H4 (cell line): Measurements from ENCODE around the gene CD160. TPM values are rescaled to one million over a fixed set of nuclear protein-coding genes. Genes with fewer than 3 reads are reported as not detected.
"Not testable (repeated sequence)": the region's sequence is repeated elsewhere in the genome, so short reads cannot be mapped to it uniquely, and the experiment has no call there.

Experiments
- DNase-seq: peaks from one replicate; pipeline ENCODE4 v3.0.0-alpha.2; 2015; ENCODE audit warnings: low spot score
- total RNA-seq: library from RNA; depleted of rRNA; stranded (reverse); fragments of >200 nt; shearing (Covaris generic); gene quantifications from 2 replicates; pipeline ENCODE4 v1.2.3, GENCODE V29; 2014

Gene CD160
- total RNA-seq, 1 experiment from 2014 or later: not detected

DNA sequence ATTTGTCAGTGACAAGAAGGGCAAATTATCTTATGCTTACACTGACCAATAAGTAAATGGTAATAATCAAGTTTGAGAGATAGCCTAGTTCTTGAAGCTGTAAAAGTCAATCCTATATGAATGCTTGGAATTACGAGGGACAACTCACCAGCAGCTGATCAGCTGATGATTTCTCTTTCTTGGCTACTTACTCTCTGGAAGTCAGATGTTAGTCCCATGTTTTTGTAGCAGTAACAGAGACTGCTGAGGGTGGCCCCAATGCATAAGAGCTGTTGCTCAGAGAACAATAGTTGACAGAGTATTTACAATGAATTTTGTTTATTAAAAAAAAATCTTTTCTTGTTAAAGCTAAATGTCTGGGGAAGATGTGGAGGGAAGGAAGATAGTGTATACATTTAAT is 39.3 kb downstream of the CD160 start:
- no peak for DNase-seq

DNA sequence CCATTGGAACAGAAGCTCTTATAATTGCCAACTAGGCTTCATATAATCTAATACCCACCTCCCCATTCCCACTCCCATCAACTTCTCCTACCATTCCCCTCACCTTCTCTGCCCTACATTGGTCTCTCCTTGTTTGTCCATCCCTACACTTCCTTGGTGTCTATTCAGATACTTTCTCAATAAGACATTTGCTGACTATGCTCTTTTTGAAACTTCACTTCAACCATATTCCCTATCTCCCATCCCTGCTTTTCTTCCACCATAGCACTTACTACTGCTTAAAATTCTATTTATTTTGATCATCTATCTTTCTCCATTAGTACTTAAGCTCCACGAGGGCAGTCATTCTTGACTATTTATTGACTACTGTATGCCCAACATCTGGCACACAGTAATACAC is 40.4 kb downstream of the CD160 start:
- DNase-seq: no peak

DNA sequence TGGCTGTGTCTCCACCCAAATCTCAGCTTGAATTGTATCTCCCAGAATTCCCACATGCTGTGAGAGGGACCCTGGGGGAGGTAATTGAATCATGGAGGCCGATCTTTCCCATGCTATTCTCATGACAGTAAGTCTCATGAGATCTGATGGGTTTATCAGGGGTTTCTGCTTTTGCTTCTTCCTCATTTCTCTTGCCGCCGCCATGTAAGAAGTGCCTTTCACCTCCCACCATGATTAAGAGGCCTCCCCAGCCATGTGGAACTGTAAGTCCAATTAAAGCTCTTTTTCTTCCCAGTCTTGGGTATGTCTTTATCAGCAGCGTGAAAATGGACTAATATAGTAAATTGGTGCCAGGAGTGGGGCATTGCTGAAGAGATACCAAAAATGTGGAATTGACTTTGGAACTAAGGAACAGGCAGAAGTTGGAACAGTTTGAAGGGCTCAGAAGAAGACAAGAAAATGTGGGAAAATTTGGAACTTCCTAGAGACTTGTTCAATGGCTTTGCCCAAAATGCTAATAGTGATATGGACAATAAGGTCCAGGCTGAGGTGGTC is 41.2 kb downstream of the CD160 start:
- not testable (repeated sequence) for DNase-seq

DNA sequence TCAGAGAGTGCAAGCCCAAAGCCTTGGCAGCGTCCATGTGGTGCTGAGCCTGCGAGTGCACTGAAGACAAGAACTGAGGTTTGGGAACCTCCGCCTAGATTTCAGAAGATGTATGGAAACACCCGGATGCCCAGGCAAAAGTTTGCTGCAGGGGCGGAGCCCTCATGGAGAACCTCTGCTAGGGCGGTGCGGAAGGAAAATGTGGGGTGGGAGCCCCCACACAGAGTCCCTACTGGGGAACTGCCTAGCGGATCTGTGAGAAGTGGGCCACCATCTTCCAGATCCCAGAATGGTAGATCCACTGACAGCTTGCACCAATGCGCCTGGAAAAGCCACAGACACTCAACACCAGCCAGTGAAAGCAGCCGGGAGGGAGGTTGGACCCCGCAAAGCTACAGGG is 42.2 kb downstream of the CD160 start:
- not testable (repeated sequence) for DNase-seq

DNA sequence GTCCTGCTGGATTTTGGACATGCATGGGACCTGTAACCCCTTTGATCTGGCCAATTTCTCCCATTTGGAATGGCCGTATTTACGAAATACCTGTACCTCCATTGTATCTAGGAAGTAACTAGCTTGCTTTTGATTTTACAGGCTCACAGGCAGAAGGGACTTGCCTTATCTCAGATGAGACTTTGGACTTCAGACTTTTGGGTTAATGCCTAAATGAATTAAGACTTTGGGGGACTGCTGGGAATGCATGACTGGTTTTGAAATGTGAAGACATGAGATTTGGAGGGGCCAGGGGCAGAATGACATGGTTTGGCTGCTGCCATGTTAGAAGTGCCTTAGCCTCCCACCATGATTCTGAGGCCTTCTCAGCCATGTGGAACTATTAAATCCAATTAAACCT is 42.7 kb downstream of the CD160 start:
- not testable (repeated sequence) for DNase-seq

DNA sequence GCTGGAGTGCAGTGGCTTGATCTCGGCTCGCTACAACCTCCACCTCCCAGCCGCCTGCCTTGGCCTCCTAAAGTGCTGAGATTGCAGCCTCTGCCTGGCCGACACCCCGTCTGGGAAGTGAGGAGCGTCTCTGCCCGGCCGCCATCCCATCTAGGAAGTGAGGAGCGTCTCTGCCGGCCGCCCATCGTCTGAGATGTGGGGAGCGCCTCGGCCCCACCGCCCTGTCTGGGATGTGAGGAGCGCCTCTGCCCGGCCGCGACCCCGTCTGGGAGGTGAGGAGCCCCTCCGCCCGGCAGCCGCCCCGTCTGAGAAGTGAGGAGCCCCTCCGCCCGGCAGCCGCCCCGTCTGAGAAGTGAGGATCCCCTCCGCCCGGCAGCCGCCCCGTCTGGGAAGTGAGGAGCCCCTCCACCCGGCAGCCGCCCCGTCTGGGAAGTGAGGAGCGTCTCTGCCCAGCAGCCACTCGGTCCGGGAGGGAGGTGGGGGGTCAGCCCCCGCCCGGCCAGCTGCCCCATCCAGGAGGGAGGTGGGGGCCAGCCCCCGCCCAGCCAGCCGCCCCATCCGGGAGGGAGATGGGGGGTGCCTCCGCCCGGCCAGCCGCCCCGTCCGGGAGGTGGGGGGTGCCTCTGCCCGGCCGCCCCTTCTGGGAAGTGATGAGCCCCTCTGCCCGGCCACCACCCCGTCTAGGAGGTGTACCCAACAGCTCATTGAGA is 45.1 kb downstream of the CD160 start:
- not testable (repeated sequence) for DNase-seq

DNA sequence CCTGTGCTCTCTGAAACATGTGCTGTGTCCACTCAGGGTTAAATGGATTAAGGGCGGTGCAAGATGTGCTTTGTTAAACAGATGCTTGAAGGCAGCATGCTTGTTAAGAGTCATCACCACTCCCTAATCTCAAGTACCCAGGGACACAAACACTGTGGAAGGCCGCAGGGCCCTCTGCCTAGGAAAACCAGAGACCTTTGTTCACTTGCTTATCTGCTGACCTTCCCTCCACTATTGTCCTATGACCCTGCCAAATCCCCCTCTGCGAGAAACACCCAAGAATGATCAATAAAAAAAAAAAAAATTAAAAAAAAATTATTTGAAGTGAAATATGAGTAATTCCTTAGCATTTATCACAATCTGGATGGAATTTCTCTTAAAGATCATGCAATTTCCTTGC is 45.8 kb downstream of the CD160 start:
- DNase-seq: not testable (repeated sequence)

DNA sequence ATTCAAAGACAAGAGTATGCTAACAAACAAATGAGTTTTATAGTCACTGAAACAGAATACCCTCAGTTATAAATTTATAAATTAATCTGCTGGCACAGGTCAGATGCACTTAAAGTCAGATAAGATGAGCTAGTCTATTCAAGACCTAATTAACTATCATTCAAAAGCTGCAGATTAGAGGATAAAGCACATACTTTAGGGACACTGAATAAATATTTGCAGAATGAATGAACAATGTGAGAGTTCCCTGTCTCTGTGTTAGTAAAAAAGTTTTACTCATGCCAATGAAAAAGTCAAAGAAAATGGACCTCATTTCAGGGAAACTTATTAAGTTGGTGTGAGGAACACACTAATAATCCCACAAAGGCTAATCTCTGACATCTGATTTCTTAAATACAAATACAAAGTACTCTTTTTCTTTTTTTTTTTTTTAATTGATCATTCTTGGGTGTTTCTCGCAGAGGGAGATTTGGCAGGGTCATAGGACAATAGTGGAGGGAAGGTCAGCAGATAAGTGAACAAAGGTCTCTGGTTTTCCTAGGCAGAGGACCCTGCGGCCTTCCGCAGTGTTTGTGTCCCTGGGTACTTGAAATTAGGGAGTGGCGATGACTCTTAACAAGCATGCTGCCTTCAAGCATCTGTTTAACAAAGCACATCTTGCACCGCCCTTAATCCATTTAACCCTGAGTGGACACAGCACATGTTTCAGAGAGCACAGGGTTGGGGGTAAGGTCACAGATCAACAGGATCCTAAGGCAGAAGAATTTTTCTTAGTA is 46.5 kb downstream of the CD160 start:
- not testable (repeated sequence) for DNase-seq

DNA sequence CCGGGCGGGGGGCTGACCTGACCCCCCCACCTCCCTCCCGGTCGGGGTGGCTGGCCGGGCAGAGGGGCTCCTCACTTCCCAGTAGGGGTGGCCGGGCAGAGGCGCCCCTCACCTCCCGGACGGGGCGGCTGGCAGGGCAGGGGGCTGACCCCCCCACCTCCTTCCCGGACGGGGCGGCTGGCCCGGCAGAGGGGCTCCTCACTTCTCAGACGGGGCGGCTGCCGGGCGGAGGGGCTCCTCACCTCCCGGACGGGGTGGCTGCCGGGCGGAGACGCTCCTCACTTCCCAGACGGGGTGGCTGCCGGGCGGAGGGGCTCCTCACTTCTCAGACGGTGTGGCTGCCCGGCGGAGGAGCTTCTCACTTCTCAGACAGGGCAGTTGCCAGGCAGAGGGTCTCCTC is 47.6 kb downstream of the CD160 start:
- DNase-seq: not testable (repeated sequence)

DNA sequence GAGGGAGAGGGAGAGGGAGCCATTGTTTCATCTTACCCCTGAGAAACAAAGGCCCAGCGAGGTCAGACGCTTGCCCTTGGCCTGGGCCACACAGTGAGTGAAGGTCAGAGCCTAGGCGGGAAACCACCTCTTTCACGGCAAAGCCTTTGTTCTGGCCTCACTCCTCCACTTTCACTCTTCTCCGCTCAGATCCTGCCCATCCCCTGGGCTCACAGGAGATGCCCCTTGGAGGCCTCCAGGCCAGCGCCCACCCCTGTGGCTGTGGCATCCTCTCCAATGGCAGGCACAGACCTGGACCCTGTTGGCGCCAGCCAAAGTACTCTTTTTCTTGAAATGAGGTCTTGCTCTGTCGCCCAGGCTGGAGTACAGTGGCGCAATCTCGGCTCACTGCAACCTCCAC is 48.7 kb downstream of the CD160 start:
- not testable (repeated sequence) for DNase-seq

DNA sequence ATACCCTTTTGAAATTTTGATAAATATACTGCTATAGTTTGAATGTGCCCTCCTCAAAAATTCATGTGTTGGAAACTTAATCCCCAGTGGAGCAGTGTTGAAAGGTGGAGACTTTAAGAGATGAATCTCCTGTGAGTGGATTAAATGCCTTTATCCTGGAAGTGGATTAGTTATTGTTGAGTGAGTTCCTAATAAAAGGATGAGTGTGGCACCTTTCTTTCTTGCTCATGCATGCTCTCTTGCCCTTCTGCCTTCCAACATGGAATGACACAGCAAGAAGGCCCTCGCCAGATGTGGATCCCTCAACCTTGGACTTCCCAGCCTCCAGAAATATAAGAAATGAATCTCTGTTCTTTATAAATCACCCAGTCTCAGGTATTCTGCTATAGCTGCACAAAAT is 51.8 kb downstream of the CD160 start:
- no peak for DNase-seq

DNA sequence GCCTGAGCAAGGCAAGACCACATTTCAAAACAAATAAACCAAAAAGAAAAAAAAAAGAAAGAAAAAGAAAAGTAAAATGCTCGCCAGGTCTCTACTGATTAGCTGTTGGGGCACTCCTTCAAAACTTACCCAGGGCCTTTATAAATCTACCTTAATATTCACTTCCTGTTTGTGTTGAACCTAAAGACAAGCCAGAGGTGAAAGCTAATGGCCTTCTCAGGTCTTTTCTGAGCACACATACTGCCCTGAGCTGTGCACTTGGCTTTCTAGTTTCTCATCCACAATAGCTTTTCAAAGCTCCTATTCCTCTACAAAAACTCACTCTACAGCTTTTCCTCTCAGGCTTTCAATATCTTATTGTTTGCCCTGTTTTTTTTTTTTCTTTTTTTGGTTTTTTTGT is 54.1 kb downstream of the CD160 start:
- no peak for DNase-seq

DNA sequence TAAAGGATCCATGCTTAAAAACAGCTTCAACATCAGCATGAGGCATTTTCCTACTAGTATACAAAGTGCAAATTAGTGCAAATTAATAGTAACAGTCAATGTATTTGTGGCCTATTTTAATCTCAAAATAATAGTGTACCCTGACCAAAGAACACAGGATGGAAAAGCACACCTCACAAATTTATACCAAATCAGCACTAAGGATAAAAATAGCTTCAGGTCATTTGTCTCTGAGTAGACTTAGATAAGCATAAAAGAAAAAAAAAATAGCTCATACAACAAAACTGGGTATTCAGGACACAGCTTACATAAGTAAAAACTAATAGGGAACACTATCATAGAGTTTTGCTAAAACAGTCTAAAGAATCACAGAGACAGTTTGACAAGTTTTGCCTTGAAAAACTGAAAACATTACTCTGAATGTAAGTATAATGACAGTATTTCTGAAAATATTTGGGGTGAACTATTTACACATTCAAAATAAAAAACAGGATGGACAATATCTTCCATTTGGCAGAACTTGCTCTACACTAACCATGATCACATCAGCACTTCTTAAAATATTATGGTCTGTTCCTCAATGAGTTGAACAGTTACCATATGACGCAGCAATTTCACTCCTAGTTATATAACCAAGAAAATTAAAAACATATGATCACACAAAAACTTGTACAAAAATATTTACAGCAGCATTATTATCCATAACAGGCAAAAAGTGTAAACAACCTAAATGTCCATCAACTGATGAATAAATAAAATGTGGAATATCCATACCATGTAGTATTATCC is 58.3 kb downstream of the CD160 start:
- DNase-seq: no peak

DNA sequence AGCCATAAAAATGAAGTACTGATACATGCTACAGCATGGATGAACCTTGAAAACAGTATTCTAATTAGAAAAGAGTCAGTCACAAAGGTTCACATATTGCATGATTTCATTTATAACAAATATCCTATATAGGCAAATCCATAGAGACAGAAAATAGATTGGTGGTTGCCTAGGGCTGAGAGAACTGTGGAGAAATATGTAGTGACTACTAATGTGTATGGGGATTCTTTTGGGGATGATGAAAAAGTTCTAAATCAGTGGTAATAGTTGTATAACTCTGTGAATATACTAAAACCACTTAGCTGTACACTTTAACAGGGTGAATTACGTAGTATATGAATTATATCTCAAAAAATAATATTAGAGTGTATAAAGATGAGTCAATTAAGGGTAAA is 58.8 kb downstream of the CD160 start:
- no peak for DNase-seq

DNA sequence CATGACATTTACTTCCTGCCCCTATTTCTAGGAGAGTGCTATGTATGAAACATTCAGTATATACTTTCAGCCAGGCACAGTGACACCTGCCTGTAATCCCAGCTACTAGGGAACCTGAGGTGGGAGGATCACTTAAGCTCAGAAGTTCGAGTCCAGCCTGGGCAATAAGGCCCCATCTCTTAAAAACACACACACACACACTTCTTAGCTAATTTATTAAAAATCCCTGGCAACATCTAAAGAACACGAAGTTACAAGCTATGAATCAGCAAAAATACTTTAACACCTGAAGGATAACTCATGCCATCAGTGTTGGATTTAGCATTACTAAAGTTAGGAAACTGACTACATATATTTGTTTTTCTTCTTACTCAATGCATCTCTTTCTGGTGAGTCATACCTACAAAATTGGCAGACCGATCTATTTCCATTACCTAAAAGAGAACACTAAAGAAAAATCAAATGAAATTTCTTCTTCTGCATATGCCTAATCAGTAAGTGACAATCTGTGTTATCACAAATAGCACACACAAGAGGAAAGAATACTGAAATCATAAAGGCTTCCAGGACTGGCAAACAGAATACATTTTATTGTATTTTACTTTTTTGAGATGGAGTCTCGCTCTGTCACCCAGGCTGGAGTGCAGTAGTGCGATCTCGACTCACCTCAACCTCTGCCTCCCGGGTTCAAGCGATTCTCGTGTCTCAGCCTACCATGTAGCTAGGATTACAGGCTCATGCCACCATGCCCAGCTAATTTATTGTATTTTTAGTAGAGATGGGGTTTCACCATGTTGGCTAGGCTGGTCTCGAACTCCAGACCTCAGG is 63.2 kb downstream of the CD160 start:
- peak; percentile 35 for DNase-seq

DNA sequence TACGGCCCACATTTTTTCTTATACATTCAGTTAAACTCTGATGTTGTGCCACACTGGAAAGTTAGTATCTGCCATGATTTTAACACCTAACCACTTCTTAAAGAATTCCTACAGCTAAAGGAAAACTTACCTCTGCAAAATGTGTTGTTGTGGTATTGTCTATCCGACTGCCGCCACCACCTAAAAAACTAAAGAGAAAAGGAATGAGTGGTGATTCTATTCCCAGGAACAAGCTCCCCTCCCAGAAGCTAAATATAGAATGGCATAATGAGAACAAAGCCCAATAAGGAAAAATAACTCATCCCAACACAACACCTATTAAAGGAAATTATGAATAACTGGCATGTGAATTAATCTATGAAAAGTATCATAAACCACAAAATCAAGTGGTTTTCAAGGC is 65.1 kb downstream of the CD160 start:
- no peak for DNase-seq

DNA sequence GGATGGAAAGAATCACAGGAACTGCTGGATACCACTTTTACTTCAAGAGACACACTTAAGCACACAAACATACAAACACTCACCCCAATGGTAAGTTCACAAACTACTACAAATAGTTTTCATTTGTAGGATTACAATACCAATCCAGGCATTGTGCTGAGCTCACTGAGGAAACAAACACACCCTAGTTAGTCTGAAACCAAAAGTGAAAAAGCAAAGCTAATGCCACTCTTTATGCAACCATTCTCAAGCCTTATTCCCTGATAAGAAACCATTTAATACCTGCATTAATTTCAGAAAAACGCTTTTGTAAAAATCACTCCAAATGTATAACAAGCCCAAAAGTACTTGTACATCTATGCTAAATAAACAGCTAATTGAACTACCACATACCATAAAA is 66.2 kb downstream of the CD160 start:
- no peak for DNase-seq

DNA sequence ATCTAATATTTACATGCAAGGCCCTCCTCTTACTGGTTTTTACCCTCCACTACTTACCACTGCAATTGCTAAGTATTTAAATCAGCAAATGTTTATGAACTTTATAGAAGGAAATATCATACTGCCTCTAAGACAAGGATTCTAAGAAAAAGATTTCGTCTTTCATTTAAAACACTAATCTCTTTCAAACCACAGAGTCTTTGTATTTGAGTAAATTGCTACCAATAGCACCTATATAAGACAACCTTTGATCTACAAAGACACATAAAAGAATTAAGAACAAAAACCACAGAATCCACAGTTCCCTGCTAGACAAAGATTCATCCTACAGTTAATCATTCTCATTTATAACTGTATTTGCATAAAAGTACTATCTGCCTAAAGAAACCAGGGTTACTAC is 67.0 kb downstream of the CD160 start:
- DNase-seq: no peak

DNA sequence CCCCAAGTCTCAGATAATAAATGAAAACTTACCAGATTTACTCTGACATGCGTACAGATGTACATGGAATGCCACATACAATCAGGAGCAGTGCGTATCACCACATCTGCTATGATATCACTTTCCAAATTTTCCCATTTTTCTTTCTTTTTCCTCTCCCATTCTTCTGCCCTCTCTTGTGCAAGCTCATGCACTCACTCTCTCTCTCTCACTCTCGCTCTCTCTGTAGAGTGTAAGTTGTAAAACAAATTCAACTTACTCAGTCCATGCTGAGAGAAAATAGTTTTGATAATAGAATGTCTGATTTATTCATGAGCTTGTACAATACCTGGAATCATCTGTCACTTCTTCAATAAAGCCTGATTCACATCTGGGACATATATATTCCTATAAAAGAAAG is 69.3 kb downstream of the CD160 start:
- DNase-seq: no peak
